Breast epithelium (tissue), 4 donors: ENCODE results near the gene NRG3. TPM values are rescaled to one million over a fixed set of nuclear protein-coding genes. Genes with fewer than 3 reads are reported as not detected.

Experiments
- DNase-seq, 2 donors: peaks; one replicate each; pipeline ENCODE4 v3.0.0-alpha.2; 2019; ENCODE audit warnings: low spot score in 2 of 2
- H3K27ac ChIP-seq, 2 donors: fragments of 200-600 bp; sonication (generic) in 1 of 2; one replicate each; pipeline ENCODE4 v1.5.1; 2016 to 2019; ENCODE audit warnings: mild to moderate bottlenecking in 1 of 2
- H3K27me3 ChIP-seq, 2 donors: fragments of 200-600 bp; sonication (generic) in 1 of 2; one replicate each; pipeline versions ENCODE4 v1.5.1 to v1.6.0; 2017 to 2019; ENCODE audit warnings: control low read depth in 1 of 2, mild to moderate bottlenecking in 1 of 2
- H3K36me3 ChIP-seq: fragments of 200-600 bp; one replicate; pipeline ENCODE4 v1.5.1; 2019
- H3K4me1 ChIP-seq, 2 donors: fragments of 200-600 bp; sonication (generic); one replicate each; pipeline ENCODE4 v1.5.1; 2016 to 2019; ENCODE audit warnings: control low read depth in 1 of 2
- H3K4me3 ChIP-seq, 3 donors: fragments of 200-600 bp; sonication (generic); 1 replicate in 2 of 3; 2 replicates in 1 of 3; pipeline ENCODE4 v1.5.1; 2016 to 2019; ENCODE audit warnings: mild to moderate bottlenecking in 3 of 3, moderate library complexity in 2 of 3
- H3K9me3 ChIP-seq, 2 donors: fragments of 200-600 bp; sonication (generic) in 1 of 2; one replicate each; pipeline ENCODE4 v1.5.1; 2016 to 2019; ENCODE audit warnings: control low read depth in 1 of 2
- POLR2A ChIP-seq: fragments of 450-650 bp; IDR thresholded peaks from one replicate; pipeline ENCODE4 v1.6.1; 2016; ENCODE audit warnings: antibody characterized with exemption, mild to moderate bottlenecking, moderate library complexity
- POLR2AphosphoS5 ChIP-seq, 3 donors: sonication (generic); formaldehyde crosslinking; IDR thresholded peaks; one replicate each; pipeline ENCODE4 v1.6.1; 2017; ENCODE audit warnings: antibody characterized with exemption in 3 of 3
- intact Hi-C: fragments of 100-400 bp; cut with DNase I; formaldehyde crosslinking; loops from one replicate; pipeline ENCODE4 v1.15.1; 2023; ENCODE audit warnings: low total_unique reads
- total RNA-seq, 3 donors: library from RNA; depleted of rRNA; stranded (reverse); fragments of >200 nt; gene quantifications; one replicate each; pipeline ENCODE4 v1.1.0, GENCODE V29; 2016
- TF ChIP-seq, protein P1 (sequence below), 3 donors: fragments of 450-650 bp; IDR thresholded peaks; one replicate each; pipeline ENCODE4 v1.5.1; 2016 to 2017; ENCODE audit warnings: antibody characterized with exemption in 3 of 3, mild to moderate bottlenecking in 3 of 3, moderate library complexity in 3 of 3

Gene NRG3
- total RNA-seq, 3 donors from 2014 or later: 0.16 to 0.88 (median 0.33) TPM

- no peaks in the 10 kb centered on the region for H3K27me3 ChIP-seq
- H3K9me3 ChIP-seq: no peaks in the 10 kb centered on the region
- H3K4me1 ChIP-seq: no peaks in the 10 kb centered on the region
- H3K27ac ChIP-seq: no peak overlapping the region
- TF ChIP-seq POLR2AphosphoS5 (IDR thresholded peaks at IDR 0.05) (no peak), POLR2A (no peak)
- TF ChIP-seq, protein P1, sequence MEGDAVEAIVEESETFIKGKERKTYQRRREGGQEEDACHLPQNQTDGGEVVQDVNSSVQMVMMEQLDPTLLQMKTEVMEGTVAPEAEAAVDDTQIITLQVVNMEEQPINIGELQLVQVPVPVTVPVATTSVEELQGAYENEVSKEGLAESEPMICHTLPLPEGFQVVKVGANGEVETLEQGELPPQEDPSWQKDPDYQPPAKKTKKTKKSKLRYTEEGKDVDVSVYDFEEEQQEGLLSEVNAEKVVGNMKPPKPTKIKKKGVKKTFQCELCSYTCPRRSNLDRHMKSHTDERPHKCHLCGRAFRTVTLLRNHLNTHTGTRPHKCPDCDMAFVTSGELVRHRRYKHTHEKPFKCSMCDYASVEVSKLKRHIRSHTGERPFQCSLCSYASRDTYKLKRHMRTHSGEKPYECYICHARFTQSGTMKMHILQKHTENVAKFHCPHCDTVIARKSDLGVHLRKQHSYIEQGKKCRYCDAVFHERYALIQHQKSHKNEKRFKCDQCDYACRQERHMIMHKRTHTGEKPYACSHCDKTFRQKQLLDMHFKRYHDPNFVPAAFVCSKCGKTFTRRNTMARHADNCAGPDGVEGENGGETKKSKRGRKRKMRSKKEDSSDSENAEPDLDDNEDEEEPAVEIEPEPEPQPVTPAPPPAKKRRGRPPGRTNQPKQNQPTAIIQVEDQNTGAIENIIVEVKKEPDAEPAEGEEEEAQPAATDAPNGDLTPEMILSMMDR (IDR thresholded peaks at IDR 0.05): no peak
- no peak overlapping the region for H3K4me3 ChIP-seq
- intact Hi-C loops: loop anchor here (5.0 kb wide), 1 partner anchor 113 kb away; no protein-coding TSS in a partner anchor
- DNase-seq: no peak
- no peaks in the 10 kb centered on the region for H3K36me3 ChIP-seq
Measured at GRCh38 chr10:81894616-81895015, 19.6 kb downstream of the NRG3 start.

DNA sequence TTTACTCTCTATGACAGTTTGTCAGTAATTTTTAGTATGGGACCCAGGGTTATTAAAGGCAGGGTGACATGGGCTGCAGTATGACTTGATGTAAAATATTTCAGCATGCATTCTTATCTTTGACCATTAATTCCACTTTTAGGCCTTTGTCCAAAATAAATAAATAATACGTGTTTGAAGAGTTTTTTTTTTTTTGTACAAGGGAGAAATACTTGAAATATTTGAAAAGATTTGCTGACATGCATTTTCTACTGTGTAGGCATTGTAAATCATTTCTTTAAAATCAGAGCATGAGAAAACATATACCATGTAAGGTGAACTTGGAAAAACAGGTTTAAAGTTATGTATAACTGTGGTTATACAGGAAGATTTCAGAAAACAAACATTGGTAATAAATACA, 23.5 kb downstream of the NRG3 start:
- H3K27me3 ChIP-seq: no peaks in the 10 kb centered on the region
- no peaks in the 10 kb centered on the region for H3K36me3 ChIP-seq
- intact Hi-C loops: loop anchor here (5.0 kb wide), 1 partner anchor 109 kb away; no protein-coding TSS in a partner anchor
- no peak overlapping the region for H3K4me3 ChIP-seq
- H3K4me1 ChIP-seq: no peaks in the 10 kb centered on the region
- no peak for DNase-seq
- H3K27ac ChIP-seq: no peak overlapping the region
- no peak for TF ChIP-seq POLR2AphosphoS5 (IDR thresholded peaks at IDR 0.05)
- TF ChIP-seq POLR2A: no peak
- TF ChIP-seq, protein P1 (IDR thresholded peaks at IDR 0.05): no peak
- H3K9me3 ChIP-seq: no peaks in the 10 kb centered on the region

DNA sequence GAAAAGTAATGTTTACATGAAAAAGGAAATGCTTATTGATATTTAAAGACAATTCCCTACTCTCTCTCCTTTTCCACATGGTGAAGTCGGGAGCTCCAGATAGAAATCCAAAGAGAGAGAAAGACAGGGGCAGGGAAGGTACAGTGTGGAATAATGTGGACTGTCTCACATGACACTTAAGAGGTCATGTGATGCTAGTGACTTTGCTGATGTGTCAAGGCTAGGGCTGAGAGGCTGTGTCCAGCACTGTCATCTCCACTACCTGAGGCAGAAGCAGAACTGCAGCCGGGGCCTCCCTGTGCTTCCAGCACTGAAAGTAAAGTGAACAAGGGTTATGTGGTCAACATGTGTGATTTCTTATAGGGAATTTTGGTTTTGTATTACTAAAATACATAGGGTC, 26.0 kb downstream of the NRG3 start:
- no peaks in the 10 kb centered on the region for H3K9me3 ChIP-seq

DNA sequence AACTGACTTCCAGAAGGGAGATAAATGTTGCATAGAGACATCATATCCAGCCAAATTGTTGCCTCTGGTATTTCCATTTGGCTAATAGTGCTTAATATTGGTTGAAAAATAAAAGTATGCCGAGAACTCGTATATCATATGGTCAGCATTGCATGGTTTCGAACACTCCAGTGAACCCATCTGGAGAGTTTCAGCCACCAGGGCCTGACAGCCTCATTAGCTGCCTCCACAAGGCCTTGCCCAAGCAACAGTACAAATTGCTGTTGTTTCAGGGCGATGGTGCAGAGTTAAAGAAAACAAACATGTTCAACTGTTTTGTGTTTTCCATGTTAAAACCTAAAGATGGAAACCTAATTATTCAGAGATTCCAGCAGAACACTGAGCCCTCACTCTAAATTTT, 28.5 kb downstream of the NRG3 start:
- H3K4me1 ChIP-seq: no peaks in the 10 kb centered on the region
- TF ChIP-seq, protein P1 (IDR thresholded peaks at IDR 0.05): no peak
- TF ChIP-seq POLR2AphosphoS5 (IDR thresholded peaks at IDR 0.05): no peak
- TF ChIP-seq POLR2A: no peak
- no peak for DNase-seq
- no peaks in the 10 kb centered on the region for H3K9me3 ChIP-seq
- no peak overlapping the region for H3K4me3 ChIP-seq
- intact Hi-C loops: no loop called here
- H3K27ac ChIP-seq: no peak overlapping the region
- no peaks in the 10 kb centered on the region for H3K27me3 ChIP-seq
- H3K36me3 ChIP-seq: no peaks in the 10 kb centered on the region

More for the DNA sequence above, 26.0 kb downstream of the NRG3 start:
- Histone ChIP-seq H3K27me3 (no peaks in the 10 kb centered on the region), H3K36me3 (no peaks in the 10 kb centered on the region), H3K27ac (no peak overlapping the region), H3K4me3 (no peak overlapping the region), H3K4me1 (no peaks in the 10 kb centered on the region)
- DNase-seq: no peak
- intact Hi-C loops: no loop called here
- TF ChIP-seq POLR2A (no peak), POLR2AphosphoS5 (IDR thresholded peaks at IDR 0.05) (no peak)
- TF ChIP-seq, protein P1 (IDR thresholded peaks at IDR 0.05): no peak

GRCh38 chr10:81905161-81905560, 30.2 kb downstream of the NRG3 start:
- Histone ChIP-seq H3K4me1 (no peaks in the 10 kb centered on the region), H3K27ac (no peak overlapping the region), H3K27me3 (no peaks in the 10 kb centered on the region), H3K36me3 (no peaks in the 10 kb centered on the region), H3K4me3 (no peak overlapping the region), H3K9me3 (no peaks in the 10 kb centered on the region)
- intact Hi-C loops: no loop called here
- TF ChIP-seq POLR2A (no peak), POLR2AphosphoS5 (IDR thresholded peaks at IDR 0.05) (no peak)
- TF ChIP-seq, protein P1 (IDR thresholded peaks at IDR 0.05): no peak
- DNase-seq: peak in 1 of 2 donors; percentile 59
